WTC11 (cell line): Measurements from ENCODE around the gene MAML2.

Experiments
- NR3C1 ChIP-seq: sonication (generic); formaldehyde crosslinking; conservative IDR thresholded peaks from 2 replicates; pipeline ENCODE4 v1.8.1; 2023; ENCODE audit warnings: low read depth, mild to moderate bottlenecking, missing genetic modification reagents
- ZSCAN18 ChIP-seq: fragments of 250-450 bp; sonication (Bioruptor Pico); IDR thresholded peaks from 2 replicates; pipeline ENCODE4 v2.1.2; 2022; ENCODE audit warnings: mild to moderate bottlenecking, moderate library complexity

GRCh38 chr11:96109331-96110030 is 233.5 kb downstream of the MAML2 start:
- no peak for TF ChIP-seq NR3C1 (CRISPR knock-in tag)
- TF ChIP-seq ZSCAN18, result no peak
